PC-3 (cell line): ENCODE results near the gene RYK.

Experiments used
- EZH2 ChIP-seq: fragments of 300-600 bp; sonication (generic); IDR thresholded peaks from one replicate; pipeline ENCODE4 v1.6.1; 2017; ENCODE audit warnings: antibody characterized with exemption, mild to moderate bottlenecking, low read length; ENCODE audit not compliant: unreplicated experiment
- EZH2phosphoT487 ChIP-seq: fragments of 300-600 bp; sonication (generic); IDR thresholded peaks from 2 replicates; pipeline ENCODE4 v1.6.1; 2018; ENCODE audit warnings: mild to moderate bottlenecking, antibody characterized with exemption, low read length, borderline replicate concordance
- TF ChIP-seq, protein P1 (sequence below): fragments of 300-600 bp; sonication (generic); conservative IDR thresholded peaks from 2 replicates; pipeline ENCODE4 v1.5.1; 2017; ENCODE audit warnings: antibody characterized with exemption, low read depth, mild to moderate bottlenecking, low read length

DNA sequence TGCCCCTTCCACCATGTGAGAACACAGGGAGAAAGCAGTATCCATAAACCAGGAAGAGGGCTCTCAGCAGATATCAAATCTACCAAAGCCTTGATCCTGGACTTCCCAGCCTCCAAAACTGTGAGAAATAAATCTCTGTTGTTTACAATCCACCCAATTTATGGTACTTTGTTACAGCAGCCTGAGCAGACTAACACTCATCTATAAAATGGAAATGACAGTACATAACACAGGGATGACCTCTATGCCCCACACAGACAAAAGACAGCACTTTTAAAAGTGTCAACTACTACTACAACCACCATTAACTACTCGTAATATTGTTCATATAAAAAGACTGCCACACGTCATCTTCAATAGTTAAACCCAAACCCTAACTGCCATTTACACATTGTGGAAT is 5.7 kb downstream of the RYK start:
- TF ChIP-seq, protein P1, sequence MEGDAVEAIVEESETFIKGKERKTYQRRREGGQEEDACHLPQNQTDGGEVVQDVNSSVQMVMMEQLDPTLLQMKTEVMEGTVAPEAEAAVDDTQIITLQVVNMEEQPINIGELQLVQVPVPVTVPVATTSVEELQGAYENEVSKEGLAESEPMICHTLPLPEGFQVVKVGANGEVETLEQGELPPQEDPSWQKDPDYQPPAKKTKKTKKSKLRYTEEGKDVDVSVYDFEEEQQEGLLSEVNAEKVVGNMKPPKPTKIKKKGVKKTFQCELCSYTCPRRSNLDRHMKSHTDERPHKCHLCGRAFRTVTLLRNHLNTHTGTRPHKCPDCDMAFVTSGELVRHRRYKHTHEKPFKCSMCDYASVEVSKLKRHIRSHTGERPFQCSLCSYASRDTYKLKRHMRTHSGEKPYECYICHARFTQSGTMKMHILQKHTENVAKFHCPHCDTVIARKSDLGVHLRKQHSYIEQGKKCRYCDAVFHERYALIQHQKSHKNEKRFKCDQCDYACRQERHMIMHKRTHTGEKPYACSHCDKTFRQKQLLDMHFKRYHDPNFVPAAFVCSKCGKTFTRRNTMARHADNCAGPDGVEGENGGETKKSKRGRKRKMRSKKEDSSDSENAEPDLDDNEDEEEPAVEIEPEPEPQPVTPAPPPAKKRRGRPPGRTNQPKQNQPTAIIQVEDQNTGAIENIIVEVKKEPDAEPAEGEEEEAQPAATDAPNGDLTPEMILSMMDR: no peak
- no peak for TF ChIP-seq EZH2
- no peak for TF ChIP-seq EZH2phosphoT487
